Measurements from ENCODE around the gene CCND1. TPM values are rescaled to one million over a fixed set of nuclear protein-coding genes. Genes with fewer than 3 reads are reported as not detected.

Gene CCND1
- total RNA-seq, 2 experiments from 2014 or later, result 0.44 TPM; not detected in 1

DNA sequence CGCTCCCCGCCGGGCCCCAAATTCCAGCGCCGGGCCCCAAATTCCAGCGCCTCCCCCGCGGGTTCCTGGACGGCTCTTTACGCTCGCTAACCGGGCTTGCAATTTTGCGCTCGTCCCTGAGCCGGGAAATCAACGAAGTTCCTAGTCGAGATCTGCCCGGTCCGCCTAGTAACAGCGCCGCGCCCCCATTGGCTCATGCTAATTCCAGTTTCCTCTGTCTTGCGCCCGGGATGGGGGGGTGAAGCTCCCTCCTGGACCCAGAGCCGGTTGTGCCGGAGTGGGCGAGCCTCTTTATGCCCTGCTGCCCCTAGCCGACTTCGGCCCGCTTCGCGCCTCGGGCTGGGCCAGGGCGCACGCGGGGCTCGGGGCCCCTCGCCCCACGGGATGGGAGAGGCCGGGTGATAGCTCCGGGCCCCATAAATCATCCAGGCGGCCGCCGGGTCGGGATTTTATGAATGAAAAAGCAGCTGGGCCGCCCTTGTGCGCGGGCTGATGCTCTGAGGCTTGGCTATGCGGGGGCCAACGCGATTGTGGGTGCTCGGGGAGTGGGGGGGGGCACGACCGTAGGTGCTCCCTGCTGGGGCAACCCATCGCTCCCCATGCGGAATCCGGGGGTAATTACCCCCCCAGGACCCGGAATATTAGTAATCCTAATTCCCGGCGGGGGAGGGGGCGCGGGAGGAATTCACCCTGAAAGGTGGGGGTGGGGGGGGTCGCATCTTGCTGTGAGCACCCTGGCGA, 1.8 kb upstream of the CCND1 start:
- H3K36me3 ChIP-seq (ENCODE audit: insufficient read depth, low read length), result no peaks in the 10 kb centered on the region
- no peak overlapping the region for H3K27ac ChIP-seq (ENCODE audit: low read depth, low read length, poor library complexity, severe bottlenecking)
- no peak overlapping the region for H3K4me3 ChIP-seq (ENCODE audit: low read depth, low read length, poor library complexity, severe bottlenecking)
- TF ChIP-seq EZH2phosphoT487 (IDR thresholded peaks at IDR 0.05; ENCODE audit: borderline replicate concordance, low read depth, low read length), result no peak
- TF ChIP-seq, protein P1, sequence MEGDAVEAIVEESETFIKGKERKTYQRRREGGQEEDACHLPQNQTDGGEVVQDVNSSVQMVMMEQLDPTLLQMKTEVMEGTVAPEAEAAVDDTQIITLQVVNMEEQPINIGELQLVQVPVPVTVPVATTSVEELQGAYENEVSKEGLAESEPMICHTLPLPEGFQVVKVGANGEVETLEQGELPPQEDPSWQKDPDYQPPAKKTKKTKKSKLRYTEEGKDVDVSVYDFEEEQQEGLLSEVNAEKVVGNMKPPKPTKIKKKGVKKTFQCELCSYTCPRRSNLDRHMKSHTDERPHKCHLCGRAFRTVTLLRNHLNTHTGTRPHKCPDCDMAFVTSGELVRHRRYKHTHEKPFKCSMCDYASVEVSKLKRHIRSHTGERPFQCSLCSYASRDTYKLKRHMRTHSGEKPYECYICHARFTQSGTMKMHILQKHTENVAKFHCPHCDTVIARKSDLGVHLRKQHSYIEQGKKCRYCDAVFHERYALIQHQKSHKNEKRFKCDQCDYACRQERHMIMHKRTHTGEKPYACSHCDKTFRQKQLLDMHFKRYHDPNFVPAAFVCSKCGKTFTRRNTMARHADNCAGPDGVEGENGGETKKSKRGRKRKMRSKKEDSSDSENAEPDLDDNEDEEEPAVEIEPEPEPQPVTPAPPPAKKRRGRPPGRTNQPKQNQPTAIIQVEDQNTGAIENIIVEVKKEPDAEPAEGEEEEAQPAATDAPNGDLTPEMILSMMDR (conservative IDR thresholded peaks at IDR 0.05; ENCODE audit: low read length), result no peak
- ChIA-PET CTCF (ENCODE audit: unreplicated experiment) (interaction anchor here (0.6 kb wide), 1 partner anchor 159 kb away, joined by 3 read pairs; no protein-coding TSS in a partner anchor), POLR2A (interaction anchor here (0.6 kb wide), 2 partner anchors 350 to 871 kb away, joined by 3 to 4 read pairs; no protein-coding TSS in a partner anchor)
- no peaks in the 10 kb centered on the region for H4K20me1 ChIP-seq (ENCODE audit: insufficient read depth, low read length)
- intact Hi-C loops (cut with micrococcal nuclease; ENCODE audit: unreplicated experiment), result no loop called here
- no peak overlapping the region for H2AFZ ChIP-seq (ENCODE audit: low read length)
- H3K9me3 ChIP-seq (ENCODE audit: low read length), result no peaks in the 10 kb centered on the region
- no peaks in the 10 kb centered on the region for H3K9me2 ChIP-seq (ENCODE audit: insufficient read depth, low read length)
- BruUV-seq (replicated peaks), result no TSS peak
- no peaks in the 10 kb centered on the region for H3K4me1 ChIP-seq (ENCODE audit: insufficient read depth, low read length, poor library complexity, severe bottlenecking)
- peak; percentile 15 for DNase-seq (ENCODE audit: low spot score)
- H3K4me2 ChIP-seq (ENCODE audit: low read length), result no peak overlapping the region
- no peaks in the 10 kb centered on the region for H3K79me2 ChIP-seq (ENCODE audit: insufficient read depth, low read depth, low read length)

DNA sequence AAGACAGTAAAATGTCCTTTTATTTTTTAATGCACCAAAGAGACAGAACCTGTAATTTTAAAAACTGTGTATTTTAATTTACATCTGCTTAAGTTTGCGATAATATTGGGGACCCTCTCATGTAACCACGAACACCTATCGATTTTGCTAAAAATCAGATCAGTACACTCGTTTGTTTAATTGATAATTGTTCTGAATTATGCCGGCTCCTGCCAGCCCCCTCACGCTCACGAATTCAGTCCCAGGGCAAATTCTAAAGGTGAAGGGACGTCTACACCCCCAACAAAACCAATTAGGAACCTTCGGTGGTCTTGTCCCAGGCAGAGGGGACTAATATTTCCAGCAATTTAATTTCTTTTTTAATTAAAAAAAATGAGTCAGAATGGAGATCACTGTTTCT, 1.1 kb upstream of the CCND1 start:
- no peak overlapping the region for H3K4me2 ChIP-seq (ENCODE audit: low read length)
- H3K36me3 ChIP-seq (ENCODE audit: insufficient read depth, low read length), result no peaks in the 10 kb centered on the region
- no peak overlapping the region for H3K27ac ChIP-seq (ENCODE audit: low read depth, low read length, poor library complexity, severe bottlenecking)
- intact Hi-C loops (cut with micrococcal nuclease; ENCODE audit: unreplicated experiment), result no loop called here
- no TSS peak for BruUV-seq (replicated peaks)
- ChIA-PET CTCF (ENCODE audit: unreplicated experiment) (interaction anchor here (0.6 kb wide), 1 partner anchor 158 kb away, joined by 3 read pairs; no protein-coding TSS in a partner anchor), POLR2A (interaction anchor here (0.6 kb wide), 1 partner anchor 872 kb away, joined by 4 read pairs; no protein-coding TSS in a partner anchor)
- no peaks in the 10 kb centered on the region for H3K9me2 ChIP-seq (ENCODE audit: insufficient read depth, low read length)
- H3K4me3 ChIP-seq (ENCODE audit: low read depth, low read length, poor library complexity, severe bottlenecking), result no peak overlapping the region
- no peaks in the 10 kb centered on the region for H3K9me3 ChIP-seq (ENCODE audit: low read length)
- H3K4me1 ChIP-seq (ENCODE audit: insufficient read depth, low read length, poor library complexity, severe bottlenecking), result no peaks in the 10 kb centered on the region
- no peak; the same call in 1 of the 2 replicates for TF ChIP-seq EZH2phosphoT487 (IDR thresholded peaks at IDR 0.05; ENCODE audit: borderline replicate concordance, low read depth, low read length)
- no peaks in the 10 kb centered on the region for H3K79me2 ChIP-seq (ENCODE audit: insufficient read depth, low read depth, low read length)
- no peak for DNase-seq (ENCODE audit: low spot score)
- no peak overlapping the region for H2AFZ ChIP-seq (ENCODE audit: low read length)
- H4K20me1 ChIP-seq (ENCODE audit: insufficient read depth, low read length), result no peaks in the 10 kb centered on the region

GRCh38 chr11:69640260-69640994, 529 bp upstream of the CCND1 start:
- Histone ChIP-seq H2AFZ (ENCODE audit: low read length) (no peak overlapping the region), H3K4me3 (ENCODE audit: low read depth, low read length, poor library complexity, severe bottlenecking) (no peak overlapping the region), H4K20me1 (ENCODE audit: insufficient read depth, low read length) (no peaks in the 10 kb centered on the region), H3K4me2 (ENCODE audit: low read length) (no peak overlapping the region), H3K27ac (ENCODE audit: low read depth, low read length, poor library complexity, severe bottlenecking) (no peak overlapping the region), H3K9me3 (ENCODE audit: low read length) (no peaks in the 10 kb centered on the region), H3K9me2 (ENCODE audit: insufficient read depth, low read length) (no peaks in the 10 kb centered on the region), H3K4me1 (ENCODE audit: insufficient read depth, low read length, poor library complexity, severe bottlenecking) (no peaks in the 10 kb centered on the region), H3K79me2 (ENCODE audit: insufficient read depth, low read depth, low read length) (no peaks in the 10 kb centered on the region), H3K36me3 (ENCODE audit: insufficient read depth, low read length) (no peaks in the 10 kb centered on the region)
- ChIA-PET CTCF (ENCODE audit: unreplicated experiment) (no interaction called here), POLR2A (no interaction called here)
- no TSS peak for BruUV-seq (replicated peaks)
- DNase-seq (ENCODE audit: low spot score), result no peak
- TF ChIP-seq EZH2phosphoT487 (IDR thresholded peaks at IDR 0.05; ENCODE audit: borderline replicate concordance, low read depth, low read length), result peak; percentile 92; the same call in 1 of the 2 replicates
- TF ChIP-seq, protein P1 (conservative IDR thresholded peaks at IDR 0.05; ENCODE audit: low read length), result no peak
- intact Hi-C loops (cut with micrococcal nuclease; ENCODE audit: unreplicated experiment), result no loop called here

Data from OCI-LY7 (cell line).